Measurements from ENCODE around the gene TMEM108.

TMEM108 gene

GRCh38 chr3:133135306-133135705 is 97.1 kb downstream of the TMEM108 start:
- H3K4me3 ChIP-seq (replicated peaks; ENCODE audit: low read depth, low read length) = no peak overlapping the region
- DNase-seq (ENCODE audit: extremely low read depth, low read depth) = no peak
- TF ChIP-seq, protein P1, sequence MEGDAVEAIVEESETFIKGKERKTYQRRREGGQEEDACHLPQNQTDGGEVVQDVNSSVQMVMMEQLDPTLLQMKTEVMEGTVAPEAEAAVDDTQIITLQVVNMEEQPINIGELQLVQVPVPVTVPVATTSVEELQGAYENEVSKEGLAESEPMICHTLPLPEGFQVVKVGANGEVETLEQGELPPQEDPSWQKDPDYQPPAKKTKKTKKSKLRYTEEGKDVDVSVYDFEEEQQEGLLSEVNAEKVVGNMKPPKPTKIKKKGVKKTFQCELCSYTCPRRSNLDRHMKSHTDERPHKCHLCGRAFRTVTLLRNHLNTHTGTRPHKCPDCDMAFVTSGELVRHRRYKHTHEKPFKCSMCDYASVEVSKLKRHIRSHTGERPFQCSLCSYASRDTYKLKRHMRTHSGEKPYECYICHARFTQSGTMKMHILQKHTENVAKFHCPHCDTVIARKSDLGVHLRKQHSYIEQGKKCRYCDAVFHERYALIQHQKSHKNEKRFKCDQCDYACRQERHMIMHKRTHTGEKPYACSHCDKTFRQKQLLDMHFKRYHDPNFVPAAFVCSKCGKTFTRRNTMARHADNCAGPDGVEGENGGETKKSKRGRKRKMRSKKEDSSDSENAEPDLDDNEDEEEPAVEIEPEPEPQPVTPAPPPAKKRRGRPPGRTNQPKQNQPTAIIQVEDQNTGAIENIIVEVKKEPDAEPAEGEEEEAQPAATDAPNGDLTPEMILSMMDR (IDR thresholded peaks at IDR 0.05; ENCODE audit: low read depth, low read length, missing control alignments) = no peak

DNA sequence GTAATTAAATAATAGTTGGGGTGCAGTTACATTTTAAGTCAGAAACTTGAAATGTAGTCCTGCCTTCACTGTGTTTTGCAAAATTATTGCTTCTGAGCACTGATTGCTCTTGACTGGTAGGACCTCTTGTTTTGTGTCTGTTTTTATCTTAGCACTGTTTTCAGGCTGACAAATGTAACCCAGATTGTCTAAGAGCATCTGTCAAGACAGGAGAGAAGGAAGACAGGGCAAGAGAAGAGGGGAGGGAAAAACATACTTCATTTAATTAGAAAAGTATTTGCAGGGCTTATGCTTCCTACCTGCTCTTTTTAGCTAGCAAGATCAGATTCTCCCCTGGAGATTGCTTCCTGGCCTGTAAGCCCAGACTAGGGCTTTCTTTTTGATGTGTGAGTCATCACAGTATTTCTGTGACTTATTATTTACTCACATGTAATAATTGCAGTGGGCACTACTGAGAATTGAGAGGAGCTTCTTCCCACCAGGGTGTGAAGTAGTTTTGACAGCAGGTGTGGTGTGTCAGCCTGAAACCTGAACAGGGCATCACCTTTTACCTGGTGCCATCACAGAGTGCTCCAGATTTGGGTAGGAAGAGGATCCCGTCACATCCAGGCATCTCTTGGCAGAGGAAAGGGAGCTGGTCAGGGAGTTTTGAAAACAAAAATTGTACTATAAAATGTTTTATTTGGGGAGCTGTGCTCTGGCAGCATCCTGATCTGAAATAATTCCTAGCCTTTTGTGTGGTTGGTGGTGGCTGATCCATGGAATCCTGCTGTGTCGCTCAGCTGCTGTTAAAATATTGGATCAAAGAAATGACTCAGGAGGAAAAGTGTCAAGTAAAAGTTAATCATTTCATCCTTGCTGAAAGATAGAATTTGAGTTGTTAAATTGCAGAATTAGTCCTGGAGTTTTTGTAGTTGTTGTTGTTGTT is 98.2 kb downstream of the TMEM108 start:
- DNase-seq (ENCODE audit: extremely low read depth, low read depth) = no peak
- TF ChIP-seq, protein P1 (IDR thresholded peaks at IDR 0.05; ENCODE audit: low read depth, low read length, missing control alignments) = no peak
- H3K4me3 ChIP-seq (replicated peaks; ENCODE audit: low read depth, low read length) = no peak overlapping the region

GRCh38 chr3:133137042-133137996 is 99.1 kb downstream of the TMEM108 start:
- no peak for DNase-seq (ENCODE audit: extremely low read depth, low read depth)
- TF ChIP-seq, protein P1 (IDR thresholded peaks at IDR 0.05; ENCODE audit: low read depth, low read length, missing control alignments) = no peak

DNA sequence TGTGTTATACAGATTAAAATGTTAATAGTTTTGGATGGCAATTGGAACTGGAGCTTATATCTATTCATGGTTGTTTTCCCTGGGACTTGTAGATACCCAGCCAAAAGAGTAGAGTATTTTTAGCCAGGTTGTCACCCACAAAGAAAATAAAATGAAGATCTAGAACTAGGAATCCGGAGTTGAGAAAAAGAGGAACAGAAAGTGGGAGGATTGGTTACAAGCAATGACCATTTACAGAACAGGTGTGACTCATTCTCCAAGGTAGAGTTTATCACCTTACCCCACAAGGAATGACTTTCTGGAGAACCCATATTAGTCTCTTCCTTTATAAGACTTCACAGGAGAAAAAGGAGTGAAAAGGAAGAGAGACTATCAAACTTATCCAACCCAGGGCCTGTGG is 99.8 kb downstream of the TMEM108 start:
- H3K4me3 ChIP-seq (replicated peaks; ENCODE audit: low read depth, low read length) = no peak overlapping the region
- TF ChIP-seq, protein P1 (IDR thresholded peaks at IDR 0.05; ENCODE audit: low read depth, low read length, missing control alignments) = no peak
- no peak for DNase-seq (ENCODE audit: extremely low read depth, low read depth)

More at GRCh38 chr3:133137042-133137996, 99.1 kb downstream of the TMEM108 start:
- H3K4me3 ChIP-seq (replicated peaks; ENCODE audit: low read depth, low read length) = no peak overlapping the region

- H3K4me3 ChIP-seq (replicated peaks; ENCODE audit: low read depth, low read length) = no peak overlapping the region
- no peak for DNase-seq (ENCODE audit: extremely low read depth, low read depth)
- TF ChIP-seq, protein P1 (IDR thresholded peaks at IDR 0.05; ENCODE audit: low read depth, low read length, missing control alignments) = no peak
Measured at GRCh38 chr3:133152056-133152455, 113.9 kb downstream of the TMEM108 start.

DNA sequence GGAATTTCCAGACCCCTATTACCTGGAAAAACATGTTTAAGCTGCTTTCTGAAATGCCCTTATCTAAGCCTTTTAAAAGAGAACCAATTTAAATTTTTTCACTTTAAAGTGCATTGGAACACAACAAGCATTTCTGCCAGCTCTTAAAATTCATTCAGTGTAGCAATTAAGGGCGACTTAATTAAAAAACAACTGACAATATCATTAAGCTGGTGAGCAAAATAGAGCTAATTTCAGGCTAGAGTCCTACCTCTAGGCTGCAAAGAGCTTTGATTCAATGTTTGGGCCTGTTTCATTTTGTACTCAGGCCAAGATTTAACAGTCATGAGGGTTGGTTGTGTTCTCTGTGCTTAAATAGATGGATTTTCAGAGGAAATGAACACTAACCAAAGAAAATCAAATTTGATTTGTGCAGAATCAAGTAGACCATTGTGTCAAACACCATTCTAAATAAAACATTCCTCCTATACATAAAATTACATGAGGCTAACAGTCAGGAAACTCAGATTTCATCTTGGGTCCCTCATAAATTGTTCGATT is 114.6 kb downstream of the TMEM108 start:
- DNase-seq (ENCODE audit: extremely low read depth, low read depth) = no peak
- TF ChIP-seq, protein P1 (IDR thresholded peaks at IDR 0.05; ENCODE audit: low read depth, low read length, missing control alignments) = no peak
- no peak overlapping the region for H3K4me3 ChIP-seq (replicated peaks; ENCODE audit: low read depth, low read length)
